GM12801 (cell line): Measurements from ENCODE around the gene CNTN4.

Source experiments
- TF ChIP-seq, protein P1 (sequence below): IDR thresholded peaks from one replicate; pipeline ENCODE4 v1.5.1; 2011; ENCODE audit warnings: control low read depth; ENCODE audit not compliant: insufficient read length; ENCODE audit errors: extremely low read depth

CNTN4 gene

DNA sequence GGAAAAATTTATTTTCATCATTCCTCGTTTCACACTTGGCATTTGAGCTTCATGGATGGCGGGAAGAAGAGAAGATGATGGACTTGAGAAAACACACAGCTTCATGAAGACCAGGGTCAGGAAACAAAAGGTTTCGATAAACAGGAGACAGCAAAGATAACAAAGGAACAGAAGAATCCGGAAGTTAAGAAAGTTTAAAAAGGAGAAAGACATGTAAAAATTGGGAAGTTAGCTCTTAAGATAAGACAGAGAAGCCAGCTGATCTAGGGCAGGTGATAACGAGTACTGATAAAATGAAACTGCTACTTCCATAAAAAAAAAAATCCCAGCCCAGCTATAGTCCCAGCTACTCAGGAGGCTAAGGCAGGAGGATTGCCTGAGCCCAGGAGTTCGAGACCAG lies 987.6 kb downstream of the CNTN4 start:
- TF ChIP-seq, protein P1, sequence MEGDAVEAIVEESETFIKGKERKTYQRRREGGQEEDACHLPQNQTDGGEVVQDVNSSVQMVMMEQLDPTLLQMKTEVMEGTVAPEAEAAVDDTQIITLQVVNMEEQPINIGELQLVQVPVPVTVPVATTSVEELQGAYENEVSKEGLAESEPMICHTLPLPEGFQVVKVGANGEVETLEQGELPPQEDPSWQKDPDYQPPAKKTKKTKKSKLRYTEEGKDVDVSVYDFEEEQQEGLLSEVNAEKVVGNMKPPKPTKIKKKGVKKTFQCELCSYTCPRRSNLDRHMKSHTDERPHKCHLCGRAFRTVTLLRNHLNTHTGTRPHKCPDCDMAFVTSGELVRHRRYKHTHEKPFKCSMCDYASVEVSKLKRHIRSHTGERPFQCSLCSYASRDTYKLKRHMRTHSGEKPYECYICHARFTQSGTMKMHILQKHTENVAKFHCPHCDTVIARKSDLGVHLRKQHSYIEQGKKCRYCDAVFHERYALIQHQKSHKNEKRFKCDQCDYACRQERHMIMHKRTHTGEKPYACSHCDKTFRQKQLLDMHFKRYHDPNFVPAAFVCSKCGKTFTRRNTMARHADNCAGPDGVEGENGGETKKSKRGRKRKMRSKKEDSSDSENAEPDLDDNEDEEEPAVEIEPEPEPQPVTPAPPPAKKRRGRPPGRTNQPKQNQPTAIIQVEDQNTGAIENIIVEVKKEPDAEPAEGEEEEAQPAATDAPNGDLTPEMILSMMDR: no peak

DNA sequence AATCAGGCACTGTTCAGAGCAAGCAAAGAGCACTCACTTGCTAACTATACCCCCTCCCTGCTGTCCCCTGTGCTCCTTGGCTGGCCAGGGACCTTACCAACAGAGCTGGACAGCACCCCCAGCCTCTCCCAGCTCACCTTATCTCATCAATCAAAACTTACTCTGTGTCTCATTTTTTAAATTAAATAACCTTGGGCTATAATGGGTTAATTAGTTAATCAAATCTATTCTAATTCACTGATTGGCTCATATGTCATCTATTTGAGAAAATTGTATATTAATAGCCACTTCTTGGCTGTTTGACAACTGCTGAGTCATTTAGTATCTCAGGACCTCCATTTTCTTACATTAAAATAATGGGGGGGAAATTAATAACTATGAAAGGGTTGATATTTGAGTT lies 988.6 kb downstream of the CNTN4 start:
- TF ChIP-seq, protein P1: no peak

DNA sequence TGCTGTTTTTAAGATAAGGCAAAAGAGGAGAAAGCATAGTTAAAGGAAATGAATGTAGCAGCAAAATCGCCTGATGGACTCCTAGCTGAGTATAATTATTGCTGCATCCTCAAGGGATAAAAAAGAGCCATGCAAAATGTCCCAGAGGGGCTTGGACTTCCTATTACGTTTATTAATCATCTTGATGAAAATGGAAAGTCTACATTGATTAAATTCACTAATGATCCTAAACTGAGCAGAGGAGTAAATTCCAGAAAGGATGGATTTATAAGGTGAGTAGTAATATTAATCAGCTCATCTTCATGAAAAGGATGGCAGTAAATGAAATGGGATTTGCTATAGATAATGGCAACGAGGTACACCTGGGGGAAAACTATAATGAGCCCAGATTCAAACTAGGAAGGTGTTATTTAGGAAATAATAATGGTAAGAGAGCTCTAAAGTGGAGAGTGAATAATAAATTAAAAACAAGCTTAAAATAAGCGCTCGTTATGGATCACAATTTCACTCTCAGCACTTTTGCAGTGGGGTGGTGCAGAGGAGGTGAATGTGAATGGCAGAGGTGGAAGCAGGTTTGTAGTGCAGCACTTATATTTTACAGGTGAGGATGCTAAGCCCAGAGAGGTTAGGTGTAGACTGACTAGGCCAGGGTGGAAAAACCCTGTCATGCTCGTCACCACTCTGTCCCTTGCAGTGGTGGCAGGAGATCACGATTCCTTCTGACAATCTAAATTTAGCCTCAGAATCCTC lies 989.2 kb downstream of the CNTN4 start:
- TF ChIP-seq, protein P1: no peak

DNA sequence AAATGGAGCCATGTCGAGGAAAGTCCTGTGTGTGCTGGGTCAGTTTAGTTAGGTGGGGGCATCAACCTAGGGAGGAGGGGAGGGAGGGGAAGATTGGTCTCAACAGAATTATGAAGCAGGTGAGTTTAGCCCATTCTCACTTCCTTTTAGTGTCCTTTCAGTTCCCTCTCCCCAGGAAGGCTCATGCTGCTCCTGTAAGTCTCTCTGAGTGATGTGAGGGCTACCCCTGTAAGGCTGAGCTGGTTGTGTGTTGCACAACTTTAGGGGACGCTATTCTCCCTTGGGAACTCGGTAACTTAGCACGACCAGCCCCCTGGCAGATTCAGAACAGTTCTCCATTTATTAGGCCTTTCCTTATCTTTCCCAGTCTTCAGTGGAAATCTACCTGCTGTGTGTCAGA lies 990.4 kb downstream of the CNTN4 start:
- TF ChIP-seq, protein P1: no peak

DNA sequence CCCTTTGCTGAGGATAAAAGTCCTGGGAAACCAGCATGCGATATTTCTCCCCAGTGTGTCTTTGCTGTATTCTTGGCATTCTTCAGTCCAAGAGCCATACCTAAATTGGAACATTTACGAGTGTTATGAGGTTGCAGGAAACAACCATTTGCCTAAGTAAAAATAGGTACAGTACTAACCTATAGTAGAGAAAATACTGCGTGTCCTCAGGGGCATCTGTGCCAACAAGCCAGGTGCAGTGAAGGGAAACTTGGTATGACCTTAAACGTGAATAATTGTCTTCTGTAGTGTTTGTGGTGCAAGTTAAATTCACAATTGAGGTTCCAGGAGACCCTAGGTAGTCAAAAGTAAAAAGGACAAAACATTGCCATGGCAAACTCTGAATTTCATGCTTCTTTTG lies 999.3 kb downstream of the CNTN4 start:
- TF ChIP-seq, protein P1: no peak

DNA sequence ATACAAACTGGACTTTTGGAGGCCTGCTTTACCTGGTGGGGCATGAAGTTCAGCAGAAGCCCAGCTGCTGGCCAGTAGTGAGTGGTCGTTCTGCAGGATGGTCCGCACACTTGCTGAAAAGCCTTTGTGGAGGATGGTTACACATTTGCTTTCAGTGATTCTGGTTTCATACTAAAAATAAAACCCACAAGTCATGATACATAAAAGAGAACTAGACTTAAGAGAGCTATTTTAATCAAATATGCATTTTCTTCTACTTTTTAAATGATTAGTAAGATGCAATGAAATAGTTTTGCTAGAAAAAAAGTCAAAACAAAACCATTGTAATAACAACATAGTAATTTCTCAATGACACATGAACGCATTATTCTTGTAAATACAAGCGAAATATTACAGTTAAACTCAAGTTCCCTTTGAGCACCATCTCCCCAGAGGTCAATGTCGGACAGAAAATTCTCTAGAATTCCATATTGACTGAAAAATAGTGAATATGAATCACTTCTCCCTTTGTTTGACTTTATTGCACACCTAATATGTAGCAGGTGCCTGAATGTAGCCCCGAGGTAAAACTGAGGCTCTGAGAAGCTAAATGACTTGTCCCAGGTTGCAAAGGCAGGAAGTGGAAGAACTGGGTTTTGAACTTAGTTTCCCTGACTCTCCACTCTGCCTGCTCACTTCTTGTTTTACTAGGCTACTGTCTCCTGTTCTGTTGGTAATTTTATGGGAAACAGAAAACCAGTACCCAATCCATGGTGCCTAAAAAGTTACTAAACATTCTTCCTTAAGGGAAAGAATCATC lies 1003.2 kb downstream of the CNTN4 start:
- TF ChIP-seq, protein P1: no peak

DNA sequence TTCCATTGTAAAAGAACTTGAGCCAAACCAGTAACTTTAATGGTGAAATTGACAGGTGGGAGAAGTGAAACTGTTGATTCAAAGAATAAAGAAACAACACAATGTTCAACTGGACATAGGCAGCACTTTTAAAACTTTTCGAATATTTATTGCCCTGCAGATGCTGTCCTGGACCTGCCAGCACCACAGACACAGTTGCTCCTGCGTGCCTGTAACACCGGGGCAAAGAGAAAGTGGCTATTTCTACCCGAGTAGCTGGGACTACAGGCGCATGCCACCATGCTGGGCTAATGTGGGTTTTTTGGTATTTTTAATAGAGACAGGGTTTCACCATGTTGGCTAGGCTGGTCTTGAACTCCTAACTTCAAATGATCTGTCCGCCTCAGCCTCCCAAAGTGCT lies 1004.1 kb downstream of the CNTN4 start:
- TF ChIP-seq, protein P1: no peak
